RKO (cell line): ENCODE results near the gene FITM1.

Source experiments
- DNase-seq: peaks from one replicate; pipeline ENCODE4 v3.0.0-alpha.2; 2016; ENCODE audit warnings: low spot score

Gene FITM1, protein sequence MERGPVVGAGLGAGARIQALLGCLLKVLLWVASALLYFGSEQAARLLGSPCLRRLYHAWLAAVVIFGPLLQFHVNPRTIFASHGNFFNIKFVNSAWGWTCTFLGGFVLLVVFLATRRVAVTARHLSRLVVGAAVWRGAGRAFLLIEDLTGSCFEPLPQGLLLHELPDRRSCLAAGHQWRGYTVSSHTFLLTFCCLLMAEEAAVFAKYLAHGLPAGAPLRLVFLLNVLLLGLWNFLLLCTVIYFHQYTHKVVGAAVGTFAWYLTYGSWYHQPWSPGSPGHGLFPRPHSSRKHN

DNA sequence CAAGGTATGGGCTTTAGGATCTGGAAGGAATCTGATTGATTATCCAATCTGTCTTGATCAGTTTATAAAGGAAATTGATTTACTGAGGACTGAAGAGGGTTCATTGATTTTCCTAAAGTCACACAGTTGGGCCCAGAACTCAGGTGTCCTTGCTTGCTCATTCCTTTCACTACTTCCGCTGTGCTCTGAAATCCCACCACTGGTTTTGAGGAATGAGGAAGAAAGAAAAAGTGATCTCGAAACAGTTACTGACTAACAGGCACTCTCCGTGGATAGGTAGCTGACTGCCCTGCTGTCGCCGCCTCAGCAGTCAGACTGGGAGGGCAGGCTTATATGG, at the start of gene FITM1:
FITM1 (plus strand) TSS at position 280 of the 337 bp plus-strand sequence. CDS start 905 bp downstream, outside the sequence.
- DNase-seq = no peak

DNA sequence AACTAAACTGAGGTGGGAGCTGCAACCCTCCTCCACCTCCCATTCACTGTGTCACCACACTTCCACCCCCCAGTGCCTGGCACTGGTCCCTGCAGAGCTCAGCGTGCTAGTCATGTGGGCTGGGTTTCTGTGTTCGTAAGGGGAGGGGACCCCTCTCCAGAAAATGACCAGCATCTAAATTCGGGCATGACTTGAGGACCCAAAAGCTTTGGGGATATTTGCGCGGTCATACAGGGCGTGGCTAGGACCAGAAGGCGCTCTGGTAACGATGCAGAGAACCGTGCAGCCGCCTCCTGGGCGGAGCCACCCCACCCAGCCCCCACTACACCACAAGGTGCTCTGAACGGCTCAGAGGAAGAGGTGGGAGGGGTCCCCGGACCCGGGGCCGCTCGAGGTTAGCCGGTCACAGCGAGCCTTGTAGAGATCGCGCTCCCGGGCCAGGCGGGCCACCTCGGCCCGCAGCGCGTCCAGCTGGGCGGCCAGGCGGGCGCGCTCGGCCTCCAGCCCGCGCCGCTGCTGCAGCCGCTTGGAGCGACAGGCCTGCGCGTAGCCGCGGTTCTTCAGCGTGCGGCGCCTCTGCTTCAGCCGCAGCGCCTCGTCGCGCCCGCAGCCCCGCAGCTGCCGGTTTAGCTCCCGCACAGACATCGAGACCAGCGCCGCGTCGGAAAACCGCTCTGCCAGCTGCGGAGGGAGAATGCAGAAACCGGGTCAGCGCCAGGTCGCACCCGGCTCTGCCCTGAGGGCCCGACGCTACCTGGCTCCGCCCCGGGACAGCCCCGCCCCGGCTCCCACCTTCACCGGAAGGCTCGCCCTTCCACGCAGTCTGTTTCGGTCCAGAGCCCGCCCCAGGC, 49.3 kb upstream of the FITM1 start:
- peak; percentile 64 for DNase-seq

DNA sequence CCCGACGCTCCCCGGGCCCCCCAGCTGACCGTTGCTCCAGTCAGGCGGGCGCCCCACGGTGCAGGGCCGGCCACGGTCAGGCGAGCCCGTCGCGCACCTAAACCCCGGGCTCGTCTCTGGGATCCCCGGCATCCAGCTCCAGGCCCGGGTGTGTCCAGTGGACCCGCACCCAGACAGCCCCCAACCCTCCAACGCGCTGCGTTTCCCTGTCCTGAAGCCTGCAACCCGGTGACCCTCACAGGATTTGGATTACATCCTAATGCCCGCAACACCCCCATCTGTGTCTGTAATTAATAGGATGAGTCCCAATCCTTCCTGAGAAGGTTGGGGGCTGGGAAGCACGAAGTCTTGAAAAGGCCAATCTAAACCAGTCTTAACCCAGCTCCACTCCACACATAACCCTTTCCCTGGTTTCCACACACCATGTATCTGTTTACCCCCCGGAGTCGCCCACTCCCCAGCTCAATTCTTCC, 48.7 kb upstream of the FITM1 start:
- DNase-seq = no peak

DNA sequence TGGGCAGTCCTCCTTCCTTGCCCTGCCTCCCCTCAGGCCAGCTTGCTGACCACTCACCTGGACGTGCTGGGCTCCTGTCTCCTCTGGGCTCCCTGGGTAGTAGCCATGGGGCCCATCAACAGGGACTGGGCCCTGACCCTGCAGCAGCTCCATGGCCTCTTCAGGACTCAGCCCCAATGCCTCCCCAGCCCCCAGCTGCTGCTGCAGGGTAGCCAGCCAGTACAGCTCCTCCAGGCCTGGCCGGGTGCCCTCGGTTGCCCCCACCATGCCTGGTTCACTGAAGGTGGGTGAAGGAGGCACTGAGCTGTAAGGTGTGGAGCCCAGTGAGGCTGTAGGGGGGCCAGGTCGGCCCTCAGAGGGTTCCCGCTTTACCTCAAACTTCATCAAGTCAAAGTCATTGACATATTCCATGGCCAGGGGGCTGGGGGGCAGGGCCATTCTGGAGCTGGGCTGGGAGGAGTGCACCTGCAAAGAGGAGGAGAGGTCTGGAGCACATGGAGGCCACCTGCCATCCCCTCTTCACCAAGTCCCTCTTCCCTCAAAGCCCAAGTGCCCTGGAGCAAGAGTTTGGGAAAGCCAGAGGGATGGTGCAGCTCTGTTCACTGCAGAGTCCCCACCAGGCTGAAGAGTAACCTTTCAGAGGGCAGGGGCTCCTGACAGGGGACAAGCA, 47.9 kb upstream of the FITM1 start:
- DNase-seq = no peak

DNA sequence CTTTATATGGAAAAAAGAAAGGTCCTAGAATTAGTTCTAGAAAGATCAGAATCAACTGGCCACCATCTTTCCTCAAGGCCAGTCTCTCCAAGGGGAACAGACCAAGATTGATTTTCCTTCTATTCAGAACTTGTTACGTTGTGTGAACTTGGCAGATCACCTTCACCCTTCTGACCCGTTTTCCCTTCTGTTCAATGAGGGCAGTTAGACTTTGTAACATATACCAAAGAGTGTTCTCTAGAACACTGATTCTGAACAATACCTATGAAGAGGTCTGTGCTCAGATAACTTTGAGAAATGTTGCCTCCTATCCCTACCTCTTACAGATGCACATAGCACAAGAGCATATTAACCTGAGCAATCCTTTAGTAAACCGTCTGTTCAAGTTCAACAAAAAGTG, 47.0 kb upstream of the FITM1 start:
- DNase-seq = no peak

DNA sequence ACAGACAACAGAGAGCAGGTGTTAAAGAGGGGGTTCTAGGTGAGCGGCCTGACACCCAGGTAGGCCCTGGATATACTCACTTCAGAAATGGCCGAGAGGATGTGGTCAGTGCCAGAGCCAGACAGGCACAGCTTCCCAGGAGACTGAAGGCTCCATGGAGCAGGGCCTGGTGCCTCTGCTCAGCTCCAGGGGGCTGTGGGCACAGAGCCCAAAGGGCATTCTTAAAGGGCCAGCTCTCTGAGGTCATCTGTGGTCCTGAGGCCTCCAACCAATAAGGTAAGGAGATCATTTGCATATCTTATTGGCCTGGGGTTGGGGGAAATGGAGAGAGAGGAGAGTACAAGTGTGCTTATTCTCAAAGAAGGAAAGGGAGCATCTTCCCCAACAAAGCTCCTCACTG, 46.0 kb upstream of the FITM1 start:
- DNase-seq = no peak

DNA sequence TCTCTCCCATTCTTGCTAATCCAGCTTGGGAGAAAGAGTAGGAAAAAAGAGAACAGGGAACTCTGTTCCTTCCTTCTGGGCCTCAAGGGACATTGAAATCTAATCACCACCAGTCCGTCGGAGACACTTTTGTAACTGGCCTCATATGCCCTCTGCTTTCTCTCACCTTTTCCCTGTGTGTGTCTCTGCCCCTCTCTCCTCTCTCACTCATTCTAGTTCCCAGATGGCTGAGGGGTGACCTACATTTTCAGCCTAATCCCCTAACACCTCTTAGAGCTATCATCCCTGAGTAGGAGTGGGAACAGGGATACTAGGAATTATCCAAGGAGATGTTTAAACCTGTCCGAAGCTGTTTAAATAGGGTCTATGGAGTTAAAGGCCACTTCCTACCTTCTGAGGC, 45.2 kb upstream of the FITM1 start:
- no peak for DNase-seq

DNA sequence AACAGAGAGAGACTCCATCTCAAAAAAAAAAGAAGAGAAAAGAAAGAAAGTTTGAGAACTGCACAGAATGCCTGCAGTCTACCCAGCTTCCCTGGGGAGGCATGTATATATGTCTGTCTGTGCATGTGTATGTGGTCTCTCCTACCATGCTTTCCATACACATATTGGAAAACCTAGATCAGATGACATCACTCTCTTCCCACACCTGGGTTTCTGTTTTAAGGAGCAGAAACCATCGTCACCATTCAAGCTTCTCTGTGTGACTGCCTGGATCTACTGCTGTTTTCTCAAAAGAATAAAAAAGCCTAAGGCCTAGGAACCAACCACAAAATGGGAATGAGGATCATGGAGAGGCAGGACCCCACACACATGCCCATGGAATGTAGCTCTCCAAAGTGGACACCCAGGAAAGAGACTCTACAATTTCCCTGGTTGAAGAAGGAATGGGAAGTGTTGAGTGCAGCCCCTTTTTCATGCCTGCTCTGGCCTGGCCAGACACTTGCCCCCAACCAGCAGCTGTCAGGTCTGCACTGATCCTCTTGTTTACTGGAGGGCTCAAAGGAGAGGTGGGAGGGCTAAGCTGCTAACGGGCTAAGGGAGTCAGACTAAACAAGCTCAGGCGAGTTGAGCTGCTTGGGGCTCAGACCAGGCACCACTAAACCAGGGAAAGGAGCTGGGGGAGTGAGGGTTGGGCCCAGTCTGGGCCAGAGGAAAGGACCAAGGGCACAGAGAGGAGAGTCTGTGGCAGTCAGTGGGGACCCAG, 44.1 kb upstream of the FITM1 start:
- no peak for DNase-seq

DNA sequence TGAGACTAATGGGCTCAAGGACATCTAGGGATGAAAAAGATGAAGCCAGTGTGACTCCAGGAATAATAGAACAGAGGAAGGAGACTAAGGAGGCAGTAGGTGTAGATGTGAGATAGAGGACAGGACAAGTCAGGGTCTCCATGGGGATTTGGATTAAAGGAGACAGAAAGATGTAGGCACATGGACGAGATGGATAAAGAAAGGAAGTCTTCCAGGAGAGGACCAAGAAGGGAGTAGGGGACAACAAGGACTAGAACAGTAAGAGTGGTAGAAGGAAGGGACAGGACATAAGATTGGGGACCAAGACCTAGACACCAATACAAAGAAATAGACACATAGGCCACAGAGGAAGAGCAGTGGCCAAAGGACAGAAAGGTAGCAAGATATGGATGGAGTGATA, 43.5 kb upstream of the FITM1 start:
- no peak for DNase-seq

DNA sequence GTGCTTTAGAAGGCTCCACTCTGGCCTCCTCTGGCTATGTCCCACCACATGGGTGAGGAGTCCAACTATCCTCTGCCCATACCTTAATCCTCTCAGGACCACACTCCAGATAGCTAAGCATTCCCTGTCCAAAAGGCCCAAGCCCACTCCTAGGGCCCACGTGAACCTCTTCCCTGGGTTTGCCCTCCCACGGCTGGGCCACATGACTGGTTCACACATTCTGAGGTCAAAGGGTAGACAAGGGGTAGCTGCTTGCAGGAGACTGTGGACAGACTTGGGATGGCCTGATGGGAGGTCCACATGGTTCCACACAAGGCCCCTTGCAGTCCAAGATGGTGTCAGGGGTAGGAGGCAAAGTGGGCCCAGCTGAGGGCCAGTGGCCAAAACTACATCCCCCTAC, 42.4 kb upstream of the FITM1 start:
- no peak for DNase-seq

DNA sequence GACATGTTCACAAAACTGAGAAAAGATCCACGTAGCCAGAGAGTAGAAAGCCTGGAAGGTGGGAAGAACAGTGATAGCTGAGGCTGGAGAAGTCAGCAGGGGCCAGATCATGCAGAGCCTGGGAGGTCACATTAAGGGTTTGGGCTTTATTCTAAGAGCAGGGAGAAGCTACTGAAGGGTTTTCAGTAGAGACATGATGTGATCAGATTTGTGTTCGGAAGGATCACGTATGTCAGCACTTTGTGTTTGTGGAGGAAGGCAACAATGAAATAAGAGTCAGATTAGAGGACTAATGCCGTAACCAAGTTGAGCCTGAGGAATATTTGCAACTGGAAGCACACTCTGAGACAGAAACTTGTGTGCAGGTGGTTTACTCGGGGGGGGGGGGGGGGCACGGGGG, 40.6 kb upstream of the FITM1 start:
- DNase-seq = no peak

DNA sequence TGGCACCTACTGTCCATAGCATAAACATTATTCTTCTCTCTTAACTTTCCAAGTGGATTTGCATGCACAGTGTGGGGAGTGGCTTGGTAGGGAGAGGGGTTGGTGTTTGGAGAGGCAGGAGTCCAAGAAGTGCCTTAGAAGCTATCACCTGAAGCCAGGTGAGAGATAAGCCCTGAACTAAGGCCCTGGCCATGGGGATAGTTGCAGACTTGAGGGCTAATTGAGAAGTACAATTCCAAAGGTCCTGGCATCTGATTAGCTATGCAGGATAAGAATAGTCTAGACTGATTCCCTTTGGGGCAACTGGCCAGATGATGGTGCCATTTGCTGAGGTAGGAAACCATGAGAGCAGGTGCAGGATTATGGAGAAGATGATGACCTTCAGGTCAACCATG, 38.4 kb upstream of the FITM1 start:
- no peak for DNase-seq

DNA sequence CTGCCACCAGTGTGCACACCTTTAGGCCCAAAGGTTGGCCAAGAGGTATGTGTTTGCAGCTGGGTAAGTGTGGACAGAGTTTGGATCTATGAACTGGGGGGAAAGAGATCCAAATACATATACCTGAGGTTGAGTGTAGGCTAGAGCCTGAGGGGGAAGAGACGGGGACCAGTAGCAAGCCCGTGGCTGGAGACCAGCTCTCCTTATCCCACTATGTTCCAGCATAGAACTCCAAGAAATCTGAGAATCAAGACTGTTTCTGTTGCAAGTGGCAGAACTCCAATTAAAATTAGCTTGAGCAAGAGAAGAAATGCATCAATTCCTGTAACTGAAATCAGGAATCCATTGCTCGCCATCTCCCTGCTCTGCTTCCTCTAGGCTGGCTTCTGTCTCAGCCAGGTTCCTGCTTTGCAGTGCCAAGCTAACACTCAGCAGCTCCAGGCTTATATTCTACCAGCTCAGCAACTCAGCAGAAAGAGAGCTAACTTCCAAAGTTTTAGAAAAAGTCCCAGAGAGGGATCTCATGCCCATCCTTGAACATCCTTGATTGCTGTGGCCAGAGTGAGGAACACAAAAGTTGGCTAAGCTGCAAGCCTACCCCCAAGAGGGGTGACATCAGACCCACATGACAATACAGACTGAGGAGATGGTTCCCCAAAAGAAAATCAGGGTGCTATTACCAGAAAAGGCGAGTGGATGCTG, 37.8 kb upstream of the FITM1 start:
- DNase-seq = no peak

DNA sequence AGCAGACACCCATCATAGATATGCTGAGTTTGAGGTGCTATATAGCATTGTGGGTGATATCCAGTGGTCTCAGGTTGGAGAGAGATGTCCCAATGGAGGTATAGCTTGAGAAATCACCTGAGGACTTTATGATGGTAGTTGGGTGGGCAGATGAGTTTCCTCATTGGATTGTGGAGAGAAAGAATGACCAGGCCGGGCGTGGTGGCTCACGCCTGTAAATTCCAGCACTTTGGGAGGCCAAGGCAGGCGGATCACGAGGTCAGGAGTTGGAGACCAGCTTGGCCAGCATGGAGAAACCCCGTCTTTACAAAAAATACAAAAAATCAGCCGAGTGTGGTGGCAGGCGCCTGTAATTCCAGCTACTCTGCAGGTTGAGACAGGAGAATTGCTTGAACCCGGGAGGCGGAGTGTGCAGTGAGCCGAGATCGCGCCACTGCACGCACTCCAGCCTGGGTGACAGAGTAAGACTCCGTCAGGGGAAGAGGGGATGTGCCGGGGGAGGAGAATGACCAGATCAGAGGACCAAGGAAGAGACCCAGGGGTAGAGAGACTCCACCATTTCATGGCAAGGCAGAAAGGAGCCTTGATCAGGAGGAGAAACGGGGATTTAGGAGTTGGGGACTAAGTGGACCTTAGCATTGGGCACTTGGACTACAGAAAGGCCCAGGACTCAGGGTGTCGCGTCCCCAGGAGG, 37.1 kb upstream of the FITM1 start:
- DNase-seq = no peak

DNA sequence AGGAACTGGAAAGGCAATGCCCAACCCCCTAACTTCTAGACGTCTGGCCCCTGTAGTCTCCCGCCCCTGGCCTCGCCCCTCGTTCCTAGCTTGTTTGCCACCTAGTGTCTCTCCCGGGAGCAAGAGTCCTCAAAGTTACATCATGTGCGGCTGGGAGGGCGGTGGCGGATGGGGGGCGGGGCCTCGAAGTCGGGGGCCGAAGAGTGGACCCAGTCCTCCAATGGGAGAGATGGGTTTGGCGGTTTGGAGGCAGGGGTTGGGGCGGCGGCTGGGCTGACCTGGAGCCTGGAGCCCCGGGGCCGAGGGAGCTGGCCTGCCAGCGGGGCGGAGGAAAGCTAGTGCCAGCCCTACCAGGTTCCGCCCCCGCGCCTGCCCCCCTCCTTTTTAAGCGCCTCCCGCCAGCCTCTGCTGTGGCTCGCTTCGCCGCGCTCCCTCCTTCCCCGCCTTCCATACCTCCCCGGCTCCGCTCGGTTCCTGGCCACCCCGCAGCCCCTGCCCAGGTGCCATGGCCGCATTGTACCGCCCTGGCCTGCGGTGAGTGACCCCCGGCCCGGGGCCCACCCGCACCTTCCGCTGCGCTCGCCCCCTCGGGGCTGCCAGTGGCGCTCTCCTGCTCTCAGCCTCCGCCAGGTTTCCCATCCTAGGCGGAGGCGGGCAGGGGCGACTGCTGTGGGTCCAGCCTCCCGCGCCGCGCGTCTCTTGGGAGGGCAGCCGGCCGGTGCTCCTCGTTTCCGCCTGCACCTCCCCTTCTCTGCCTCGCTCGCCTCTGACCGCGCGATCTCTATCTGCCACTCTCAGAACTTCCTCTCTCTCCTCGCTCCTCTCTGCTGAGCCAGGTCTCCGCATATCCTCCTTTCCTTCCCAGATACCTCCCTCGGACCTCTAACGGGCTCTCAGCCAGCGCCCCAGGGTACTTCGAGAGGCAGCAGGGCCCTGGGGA, 36.3 kb upstream of the FITM1 start, which contains the start of gene PCK2:
PCK2 (plus strand) TSS at position 411 of the 940 bp plus-strand sequence; CDS start at position 506, 95 bp downstream.
- DNase-seq = peak; percentile 96

DNA sequence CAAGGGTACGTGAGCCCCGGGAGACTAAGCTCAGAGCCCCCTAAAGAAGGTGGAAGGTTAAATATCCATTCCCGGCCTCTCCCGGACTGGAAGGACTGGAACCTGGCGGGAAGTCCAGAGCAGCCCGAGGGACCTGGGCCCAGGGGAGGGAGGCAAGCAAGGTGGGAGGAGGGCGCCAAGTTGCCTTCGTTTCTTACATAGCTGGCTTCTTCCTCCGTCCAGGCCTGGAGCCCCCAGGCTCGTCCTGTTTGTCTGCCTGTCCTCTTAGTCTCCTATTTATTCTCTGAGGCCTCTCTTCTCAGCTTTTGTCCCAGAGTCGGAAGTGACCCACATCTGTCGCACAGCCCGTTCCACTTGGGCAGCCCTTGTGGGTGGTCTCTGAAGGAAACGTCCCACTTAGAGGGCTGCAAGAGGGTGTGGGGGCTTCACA, 35.6 kb upstream of the FITM1 start:
- DNase-seq = peak; percentile 24

DNA sequence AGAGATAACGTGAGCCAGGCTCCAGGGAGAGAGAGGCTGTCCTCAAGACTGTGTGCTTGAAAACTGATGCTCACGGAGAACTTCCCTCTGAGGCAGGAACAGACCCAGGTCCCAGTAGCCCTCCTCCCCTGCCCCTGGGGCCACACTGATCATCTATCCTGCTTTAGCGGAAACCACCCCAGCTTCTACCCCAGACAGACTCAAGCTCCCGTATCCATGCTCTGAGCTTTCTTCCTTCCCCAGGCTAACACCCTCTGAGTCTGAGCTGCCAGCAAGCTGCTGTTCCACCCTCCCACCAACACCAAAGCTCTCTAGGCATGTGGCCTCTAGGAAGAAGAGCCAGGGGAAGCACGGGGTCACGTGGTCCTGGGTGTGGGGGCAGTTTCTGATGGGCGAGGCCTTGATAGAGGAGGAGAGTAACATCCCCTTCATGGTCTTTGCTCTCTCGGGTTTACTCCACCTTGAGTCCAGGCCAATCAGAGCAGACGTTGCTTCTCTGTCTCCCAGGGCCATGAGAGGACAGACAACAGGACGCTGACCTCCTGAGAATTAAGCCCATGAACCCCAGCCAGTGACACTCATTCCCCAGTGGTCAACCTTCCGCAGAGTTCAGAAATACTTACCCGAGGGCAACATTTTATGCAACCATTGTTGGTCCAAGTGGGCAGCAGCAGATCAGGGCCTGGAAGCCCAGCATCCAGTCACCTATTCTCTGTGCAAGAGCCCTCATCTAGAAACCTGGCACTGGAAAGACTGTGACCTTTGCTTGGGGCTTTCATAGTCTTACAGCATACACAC, 35.0 kb upstream of the FITM1 start:
- peak; percentile 83 for DNase-seq

DNA sequence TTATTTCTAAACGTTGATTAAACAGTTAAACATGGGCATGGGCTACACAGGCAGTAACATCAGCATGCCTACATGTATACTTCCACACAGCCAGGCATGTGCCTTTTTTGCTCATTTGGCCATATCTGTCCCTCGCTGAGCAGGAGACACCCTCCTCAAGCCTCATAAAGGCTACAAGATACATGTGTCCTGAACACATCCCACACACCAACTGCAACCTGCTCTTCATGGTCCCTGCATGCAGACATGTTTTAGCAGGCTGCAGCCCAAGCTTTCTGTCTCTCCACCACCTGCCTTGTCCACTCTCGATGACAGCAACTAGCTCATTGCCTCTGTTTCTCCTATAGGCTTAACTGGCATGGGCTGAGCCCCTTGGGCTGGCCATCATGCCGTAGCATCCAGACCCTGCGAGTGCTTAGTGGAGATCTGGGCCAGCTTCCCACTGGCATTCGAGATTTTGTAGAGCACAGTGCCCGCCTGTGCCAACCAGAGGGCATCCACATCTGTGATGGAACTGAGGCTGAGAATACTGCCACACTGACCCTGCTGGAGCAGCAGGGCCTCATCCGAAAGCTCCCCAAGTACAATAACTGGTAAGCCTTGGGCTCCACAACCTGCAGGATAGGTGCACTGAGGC, 33.8 kb upstream of the FITM1 start:
- no peak for DNase-seq
